HEK293 (cell line): ENCODE measurements around the gene KIAA0319L.

Experiments used
- CTCF ChIA-PET: fragments of 350-600 bp; formaldehyde crosslinking; extraction: SDS; loops from one replicate; lab custom pipeline; 2021; ENCODE audit warnings: antibody characterized with exemption; lab: Yijun Ruan, JAX
- POLR2A ChIA-PET: fragments of 300-600 bp; formaldehyde crosslinking; extraction: SDS; loops from one replicate; lab custom pipeline; 2020; ENCODE audit warnings: antibody characterized with exemption, inconsistent platforms; lab: Yijun Ruan, JAX
- H3K27ac ChIP-seq: fragments of 200-500 bp; sonication (Bioruptor generic); 2 replicates; pipeline ENCODE4 v1.5.1; 2014; ENCODE audit warnings: low read depth, low read length, control low read depth, inconsistent platforms; ENCODE audit errors: extremely low read depth
- H3K36me3 ChIP-seq, 2 experiments: fragments of 200-500 bp in 1 of 2; sonication (Bioruptor generic) in 1 of 2; 1 replicate in 1 of 2; 2 replicates in 1 of 2; pipeline ENCODE4 v1.5.1; 2014 to 2017; ENCODE audit warnings: inconsistent platforms in 2 of 2, low read length in 2 of 2; ENCODE audit not compliant: control insufficient read depth in 2 of 2, insufficient read depth in 1 of 2
- H3K4me1 ChIP-seq: fragments of 200-500 bp; sonication (Bioruptor generic); 2 replicates; pipeline ENCODE4 v1.5.1; 2014; ENCODE audit warnings: mild to moderate bottlenecking, low read length, inconsistent platforms; ENCODE audit not compliant: control insufficient read depth, insufficient read depth
- H3K4me3 ChIP-seq: 2 replicates; pipeline ENCODE4 v1.5.1; 2011; ENCODE audit warnings: low read depth, mild to moderate bottlenecking, control low read depth, low read length, moderate library complexity
- H3K9me3 ChIP-seq: fragments of 200-500 bp; sonication (Bioruptor generic); 2 replicates; pipeline ENCODE4 v1.5.1; 2014; ENCODE audit warnings: low read depth, low read length, inconsistent platforms; ENCODE audit not compliant: control insufficient read depth, insufficient read depth
- REPIN1 ChIP-seq: fragments of 450-650 bp; formaldehyde crosslinking; IDR thresholded peaks from 2 replicates; pipeline ENCODE4 v1.5.1; 2017; ENCODE audit warnings: missing biosample characterization, missing genetic modification characterization, low read depth
- TSHZ1 ChIP-seq: fragments of 450-650 bp; formaldehyde crosslinking; IDR thresholded peaks from 2 replicates; pipeline ENCODE4 v1.5.1; 2016; ENCODE audit warnings: missing biosample characterization, missing genetic modification characterization, borderline replicate concordance
- ZFHX2 ChIP-seq: fragments of 450-650 bp; formaldehyde crosslinking; conservative IDR thresholded peaks from 2 replicates; pipeline ENCODE4 v1.5.1; 2016; ENCODE audit warnings: missing biosample characterization, missing genetic modification characterization
- ZNF24 ChIP-seq: fragments of 450-650 bp; formaldehyde crosslinking; IDR thresholded peaks from 2 replicates; pipeline ENCODE4 v1.5.1; 2016; ENCODE audit warnings: missing biosample characterization, missing genetic modification characterization
- ZNF433 ChIP-seq: fragments of 450-650 bp; formaldehyde crosslinking; IDR thresholded peaks from 2 replicates; pipeline ENCODE4 v1.5.1; 2016; ENCODE audit warnings: missing biosample characterization, missing genetic modification characterization, low read depth
- ZNF561 ChIP-seq: fragments of 450-650 bp; IDR thresholded peaks from 2 replicates; pipeline ENCODE4 v1.5.1; 2018; ENCODE audit warnings: missing biosample characterization, missing genetic modification characterization, borderline replicate concordance
- ZNF623 ChIP-seq: fragments of 450-650 bp; formaldehyde crosslinking; IDR thresholded peaks from 2 replicates; pipeline ENCODE4 v1.5.1; 2016; ENCODE audit warnings: missing biosample characterization, missing genetic modification characterization
- ZNF654 ChIP-seq: fragments of 450-650 bp; formaldehyde crosslinking; IDR thresholded peaks from 2 replicates; pipeline ENCODE4 v1.5.1; 2016; ENCODE audit warnings: low read depth, missing biosample characterization, missing genetic modification characterization
- ZNF76 ChIP-seq: fragments of 450-650 bp; formaldehyde crosslinking; IDR thresholded peaks from 2 replicates; pipeline ENCODE4; 2016; ENCODE audit warnings: low read depth, missing biosample characterization, missing genetic modification characterization, borderline replicate concordance
- TF ChIP-seq, protein P1 (sequence below): fragments of 450-650 bp; formaldehyde crosslinking; conservative IDR thresholded peaks from 2 replicates; pipeline ENCODE4 v1.5.1; 2016; ENCODE audit warnings: low read depth, missing biosample characterization, missing genetic modification characterization

The KIAA0319L gene

GRCh38 chr1:35444519-35444774 is 112.8 kb downstream of the KIAA0319L start (continued):
- TF ChIP-seq TSHZ1 (tag by site-specific recombination) (no peak), ZNF24 (tag by site-specific recombination) (no peak)

GRCh38 chr1:35443768-35444518 is 113.3 kb downstream of the KIAA0319L start:
- H3K4me3 ChIP-seq, result no peak overlapping the region
- ChIA-PET POLR2A (no interaction called here), CTCF (interaction anchor here (0.6 to 1.5 kb wide), 10 partner anchors 10 to 423 kb away, joined by 3 to 7 read pairs (median 4); partner anchors contain the start of genes KIAA0319L and NCDN)
- no peaks in the 10 kb centered on the region for H3K4me1 ChIP-seq
- H3K9me3 ChIP-seq, result no peaks in the 10 kb centered on the region
- TF ChIP-seq, protein P1, sequence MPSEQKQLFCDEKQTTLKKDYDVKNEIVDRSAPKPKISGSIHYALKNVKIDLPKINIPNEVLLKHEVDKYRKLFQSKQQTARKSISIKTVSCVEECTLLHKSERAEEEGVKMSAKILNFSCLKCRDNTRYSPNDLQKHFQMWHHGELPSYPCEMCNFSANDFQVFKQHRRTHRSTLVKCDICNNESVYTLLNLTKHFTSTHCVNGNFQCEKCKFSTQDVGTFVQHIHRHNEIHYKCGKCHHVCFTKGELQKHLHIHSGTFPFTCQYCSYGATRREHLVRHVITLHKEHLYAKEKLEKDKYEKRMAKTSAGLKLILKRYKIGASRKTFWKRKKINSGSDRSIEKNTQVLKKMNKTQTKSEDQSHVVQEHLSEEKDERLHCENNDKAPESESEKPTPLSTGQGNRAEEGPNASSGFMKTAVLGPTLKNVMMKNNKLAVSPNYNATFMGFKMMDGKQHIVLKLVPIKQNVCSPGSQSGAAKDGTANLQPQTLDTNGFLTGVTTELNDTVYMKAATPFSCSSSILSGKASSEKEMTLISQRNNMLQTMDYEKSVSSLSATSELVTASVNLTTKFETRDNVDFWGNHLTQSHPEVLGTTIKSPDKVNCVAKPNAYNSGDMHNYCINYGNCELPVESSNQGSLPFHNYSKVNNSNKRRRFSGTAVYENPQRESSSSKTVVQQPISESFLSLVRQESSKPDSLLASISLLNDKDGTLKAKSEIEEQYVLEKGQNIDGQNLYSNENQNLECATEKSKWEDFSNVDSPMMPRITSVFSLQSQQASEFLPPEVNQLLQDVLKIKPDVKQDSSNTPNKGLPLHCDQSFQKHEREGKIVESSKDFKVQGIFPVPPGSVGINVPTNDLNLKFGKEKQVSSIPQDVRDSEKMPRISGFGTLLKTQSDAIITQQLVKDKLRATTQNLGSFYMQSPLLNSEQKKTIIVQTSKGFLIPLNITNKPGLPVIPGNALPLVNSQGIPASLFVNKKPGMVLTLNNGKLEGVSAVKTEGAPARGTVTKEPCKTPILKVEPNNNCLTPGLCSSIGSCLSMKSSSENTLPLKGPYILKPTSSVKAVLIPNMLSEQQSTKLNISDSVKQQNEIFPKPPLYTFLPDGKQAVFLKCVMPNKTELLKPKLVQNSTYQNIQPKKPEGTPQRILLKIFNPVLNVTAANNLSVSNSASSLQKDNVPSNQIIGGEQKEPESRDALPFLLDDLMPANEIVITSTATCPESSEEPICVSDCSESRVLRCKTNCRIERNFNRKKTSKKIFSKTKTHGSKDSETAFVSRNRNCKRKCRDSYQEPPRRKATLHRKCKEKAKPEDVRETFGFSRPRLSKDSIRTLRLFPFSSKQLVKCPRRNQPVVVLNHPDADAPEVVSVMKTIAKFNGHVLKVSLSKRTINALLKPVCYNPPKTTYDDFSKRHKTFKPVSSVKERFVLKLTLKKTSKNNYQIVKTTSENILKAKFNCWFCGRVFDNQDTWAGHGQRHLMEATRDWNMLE (tag by site-specific recombination), result no peak
- TF ChIP-seq ZNF654 (tag by site-specific recombination) (peak; percentile 57), REPIN1 (no peak), ZNF433 (tag by site-specific recombination) (no peak)
- H3K27ac ChIP-seq, result no peak overlapping the region
- H3K36me3 ChIP-seq, result peaks cover 3 to 91% of the 10 kb centered on the region in 2 experiments; a peak in 1 of 3 replicates

DNA sequence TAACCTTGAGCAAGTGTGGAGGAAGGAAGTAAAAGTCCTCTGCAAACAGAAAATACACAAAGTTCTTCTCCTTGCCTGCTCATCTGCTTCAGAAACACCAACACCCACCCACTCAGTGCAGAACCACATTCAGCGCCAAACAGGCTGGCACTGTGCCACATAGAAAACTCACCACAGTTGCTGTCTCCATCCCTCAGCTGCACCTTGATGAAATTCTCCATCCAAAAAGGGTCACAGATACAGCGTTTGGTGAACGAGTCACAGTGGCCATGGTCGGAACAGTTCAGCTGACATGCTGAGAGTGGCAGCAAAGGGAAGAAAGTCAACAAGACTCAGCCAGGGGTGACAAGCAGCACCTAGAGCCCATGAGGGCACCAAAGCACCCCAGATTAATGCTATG is 114.5 kb downstream of the KIAA0319L start:
- ChIA-PET CTCF (interaction anchor here (0.8 kb wide), 1 partner anchor 8 kb away, joined by 3 read pairs; no protein-coding TSS in a partner anchor), POLR2A (no interaction called here)
- Histone ChIP-seq H3K4me3 (no peak overlapping the region), H3K4me1 (no peaks in the 10 kb centered on the region), H3K9me3 (no peaks in the 10 kb centered on the region), H3K36me3 (peaks cover 3 to 85% of the 10 kb centered on the region in 2 experiments; a peak in 1 of 3 replicates), H3K27ac (no peak overlapping the region)
- TF ChIP-seq ZNF561 (tag by site-specific recombination) (no peak), ZFHX2 (tag by site-specific recombination) (0 out of 2 replicates have a peak, but pooled peaks have one; percentile 24)

GRCh38 chr1:35441926-35442579 is 115.2 kb downstream of the KIAA0319L start:
- peaks cover 0 to 85% of the 10 kb centered on the region in 2 experiments; a peak in 1 of 3 replicates for H3K36me3 ChIP-seq
- CTCF ChIA-PET, result interaction anchor here (0.8 kb wide), 1 partner anchor 9 kb away, joined by 3 read pairs; no protein-coding TSS in a partner anchor

More at GRCh38 chr1:35441926-35442579, 115.2 kb downstream of the KIAA0319L start:
- Histone ChIP-seq H3K4me1 (no peaks in the 10 kb centered on the region), H3K9me3 (no peaks in the 10 kb centered on the region), H3K4me3 (no peak overlapping the region), H3K27ac (no peak overlapping the region)
- POLR2A ChIA-PET, result interaction anchor here (0.6 kb wide), 1 partner anchor 13 kb away, joined by 4 read pairs; no protein-coding TSS in a partner anchor
- TF ChIP-seq ZNF76 (no peak), ZNF623 (tag by site-specific recombination) (no peak)
